ENCODE data around the gene KIAA1958. TPM values are rescaled to one million over a fixed set of nuclear protein-coding genes. Genes with fewer than 3 reads are reported as not detected.

KIAA1958 gene
- total RNA-seq, 1 donor from 2014 or later = 10.6 TPM

DNA sequence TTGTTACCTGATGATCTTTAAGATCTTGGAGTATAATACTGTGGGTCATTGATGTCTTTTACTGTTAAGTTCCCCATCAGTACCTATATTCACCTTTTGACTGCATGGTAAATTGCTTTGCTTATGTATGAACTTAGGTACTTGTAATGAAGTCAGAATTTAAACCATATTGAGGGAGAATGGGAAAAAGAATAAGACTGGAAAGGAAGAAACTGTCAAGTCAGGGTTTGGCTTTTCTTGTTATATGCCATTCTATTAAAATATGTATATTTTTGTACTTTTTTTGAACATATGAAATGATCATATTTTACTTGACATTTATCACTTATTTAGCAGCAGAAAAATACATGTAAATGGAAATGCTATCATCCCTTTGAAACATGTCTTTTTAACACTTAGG, 58.6 kb downstream of the KIAA1958 start:
- H3K4me3 Mint-ChIP-seq = no peak overlapping the region
- no peak overlapping the region for H3K27ac Mint-ChIP-seq
- DNase-seq = no peak
- H3K36me3 Mint-ChIP-seq (ENCODE audit: low read depth) = peaks cover 2% of the 10 kb centered on the region
- H3K9me3 Mint-ChIP-seq = peaks cover 3% of the 10 kb centered on the region
- H3K4me1 Mint-ChIP-seq = peaks cover 13% of the 10 kb centered on the region
- no peaks in the 10 kb centered on the region for H3K27me3 Mint-ChIP-seq
- intact Hi-C loops (cut with micrococcal nuclease) = no loop called here

- Mint-ChIP-seq H3K27me3 (no peaks in the 10 kb centered on the region), H3K4me3 (no peak overlapping the region), H3K9me3 (peaks cover 3% of the 10 kb centered on the region), H3K4me1 (peaks cover 13% of the 10 kb centered on the region), H3K27ac (no peak overlapping the region), H3K36me3 (ENCODE audit: low read depth) (peaks cover 2% of the 10 kb centered on the region)
- peak; percentile 60 for DNase-seq
- intact Hi-C loops (cut with micrococcal nuclease) = no loop called here
These were observed 59.8 kb downstream of the KIAA1958 start for GRCh38 chr9:112546149-112547012.

DNA sequence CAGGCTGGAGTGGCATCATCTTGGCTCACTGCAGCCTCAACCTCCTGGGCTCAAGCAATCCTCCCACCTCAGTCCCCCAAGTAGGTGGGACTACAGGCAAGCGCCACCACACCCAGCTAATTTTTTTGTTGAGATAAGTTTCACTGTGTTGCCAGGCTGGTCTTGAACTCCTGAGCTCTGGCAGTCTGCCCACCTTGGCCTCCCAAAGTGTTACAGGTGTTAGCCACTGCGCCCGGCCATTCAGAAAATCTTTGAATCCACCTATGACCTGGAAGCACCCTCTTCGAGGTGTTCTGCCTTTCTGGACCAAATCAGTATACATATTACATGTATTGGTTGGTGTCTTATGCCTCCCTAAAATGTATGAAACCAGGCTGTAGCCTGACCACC, 61.4 kb downstream of the KIAA1958 start:
- Mint-ChIP-seq H3K4me1 (peaks cover 13% of the 10 kb centered on the region), H3K9me3 (peaks cover 3% of the 10 kb centered on the region), H3K27me3 (no peaks in the 10 kb centered on the region), H3K4me3 (no peak overlapping the region), H3K27ac (no peak overlapping the region), H3K36me3 (ENCODE audit: low read depth) (peaks cover 2% of the 10 kb centered on the region)
- no peak for DNase-seq
- intact Hi-C loops (cut with micrococcal nuclease) = no loop called here

DNA sequence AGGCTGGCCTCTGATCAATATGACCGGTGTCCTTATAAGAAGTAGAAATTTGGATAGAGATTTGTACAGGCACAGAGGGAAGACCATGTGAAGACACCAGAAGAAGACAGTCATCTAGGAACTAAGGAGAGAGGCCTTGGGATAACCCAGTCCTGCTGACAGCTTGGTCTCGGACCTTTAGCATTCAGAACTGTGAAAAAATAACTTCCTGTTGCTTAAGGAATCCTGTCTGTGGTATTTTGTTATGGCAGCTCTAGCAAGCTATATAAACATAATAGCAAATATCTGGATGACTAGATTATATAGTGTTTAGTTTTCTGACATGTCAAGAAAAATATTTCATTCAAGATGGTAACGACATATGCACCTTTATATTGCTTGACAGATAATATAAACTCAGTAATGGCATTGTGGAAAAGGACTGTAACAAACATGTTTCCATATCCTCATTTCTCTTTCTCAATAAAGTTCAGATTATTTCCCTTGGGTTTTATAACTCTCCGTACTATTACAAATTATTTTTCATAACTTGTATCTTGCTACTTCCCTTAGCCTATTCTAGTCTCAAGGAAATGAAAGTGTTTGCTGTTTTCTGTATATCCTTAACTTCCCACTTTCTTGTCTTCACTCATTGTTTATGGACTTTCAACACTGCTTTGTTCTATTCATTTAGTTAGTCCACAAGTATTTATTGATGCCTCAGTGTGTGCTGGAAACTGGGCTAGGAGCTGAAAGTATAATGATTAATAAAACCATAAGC, 62.4 kb downstream of the KIAA1958 start:
- peaks cover 2% of the 10 kb centered on the region for H3K36me3 Mint-ChIP-seq (ENCODE audit: low read depth)
- no peak overlapping the region for H3K4me3 Mint-ChIP-seq
- no peaks in the 10 kb centered on the region for H3K27me3 Mint-ChIP-seq
- DNase-seq = no peak
- peaks cover 13% of the 10 kb centered on the region for H3K4me1 Mint-ChIP-seq
- no peak overlapping the region for H3K27ac Mint-ChIP-seq
- peaks cover 3% of the 10 kb centered on the region for H3K9me3 Mint-ChIP-seq
- intact Hi-C loops (cut with micrococcal nuclease) = no loop called here

DNA sequence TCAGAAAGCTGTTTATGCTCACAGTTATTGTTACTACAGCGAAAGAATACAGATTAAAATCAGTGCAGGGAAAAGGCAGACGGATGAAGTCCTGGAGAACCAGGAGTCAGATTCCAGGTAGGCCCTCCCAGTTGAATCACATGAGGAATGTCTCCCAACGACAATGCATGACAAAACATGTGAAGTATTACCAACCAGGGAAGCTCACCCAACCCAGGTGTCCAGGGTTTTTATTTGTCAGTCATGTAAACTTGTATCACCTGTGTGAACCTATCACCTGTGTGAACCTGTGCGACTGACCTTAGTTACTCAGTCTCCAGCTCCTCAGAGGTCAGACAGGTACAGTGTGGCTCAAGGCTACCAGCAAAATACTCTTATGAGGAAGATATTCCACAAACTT, 63.9 kb downstream of the KIAA1958 start:
- Mint-ChIP-seq H3K36me3 (ENCODE audit: low read depth) (peaks cover 2% of the 10 kb centered on the region), H3K4me1 (peaks cover 11% of the 10 kb centered on the region), H3K9me3 (peaks cover 3% of the 10 kb centered on the region), H3K27me3 (no peaks in the 10 kb centered on the region), H3K27ac (no peak overlapping the region), H3K4me3 (no peak overlapping the region)
- DNase-seq = no peak
- intact Hi-C loops (cut with micrococcal nuclease) = no loop called here

DNA sequence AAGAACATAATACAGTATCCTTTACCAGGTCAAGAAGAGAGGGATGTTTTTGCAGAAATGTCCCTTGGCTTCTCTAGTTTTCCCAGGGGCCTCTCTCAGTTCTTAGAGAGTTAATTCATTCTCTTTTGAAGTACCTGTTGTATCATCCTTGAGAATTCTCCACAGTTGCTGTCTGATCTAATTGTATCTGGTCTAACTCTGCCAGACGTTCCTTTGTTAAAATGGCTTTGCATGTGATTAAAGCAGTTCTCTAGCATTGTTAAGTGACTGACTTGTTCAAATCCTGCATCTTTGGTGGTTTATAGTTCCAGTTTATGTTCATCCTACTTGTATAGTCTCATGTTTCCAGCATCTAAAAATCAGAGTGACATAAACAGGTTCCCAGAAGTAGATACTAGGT, 65.0 kb downstream of the KIAA1958 start:
- H3K27ac Mint-ChIP-seq = no peak overlapping the region
- H3K36me3 Mint-ChIP-seq (ENCODE audit: low read depth) = no peaks in the 10 kb centered on the region
- intact Hi-C loops (cut with micrococcal nuclease) = no loop called here
- no peak for DNase-seq
- H3K4me3 Mint-ChIP-seq = no peak overlapping the region
- H3K9me3 Mint-ChIP-seq = no peaks in the 10 kb centered on the region
- no peaks in the 10 kb centered on the region for H3K27me3 Mint-ChIP-seq
- H3K4me1 Mint-ChIP-seq = peaks cover 3% of the 10 kb centered on the region

DNA sequence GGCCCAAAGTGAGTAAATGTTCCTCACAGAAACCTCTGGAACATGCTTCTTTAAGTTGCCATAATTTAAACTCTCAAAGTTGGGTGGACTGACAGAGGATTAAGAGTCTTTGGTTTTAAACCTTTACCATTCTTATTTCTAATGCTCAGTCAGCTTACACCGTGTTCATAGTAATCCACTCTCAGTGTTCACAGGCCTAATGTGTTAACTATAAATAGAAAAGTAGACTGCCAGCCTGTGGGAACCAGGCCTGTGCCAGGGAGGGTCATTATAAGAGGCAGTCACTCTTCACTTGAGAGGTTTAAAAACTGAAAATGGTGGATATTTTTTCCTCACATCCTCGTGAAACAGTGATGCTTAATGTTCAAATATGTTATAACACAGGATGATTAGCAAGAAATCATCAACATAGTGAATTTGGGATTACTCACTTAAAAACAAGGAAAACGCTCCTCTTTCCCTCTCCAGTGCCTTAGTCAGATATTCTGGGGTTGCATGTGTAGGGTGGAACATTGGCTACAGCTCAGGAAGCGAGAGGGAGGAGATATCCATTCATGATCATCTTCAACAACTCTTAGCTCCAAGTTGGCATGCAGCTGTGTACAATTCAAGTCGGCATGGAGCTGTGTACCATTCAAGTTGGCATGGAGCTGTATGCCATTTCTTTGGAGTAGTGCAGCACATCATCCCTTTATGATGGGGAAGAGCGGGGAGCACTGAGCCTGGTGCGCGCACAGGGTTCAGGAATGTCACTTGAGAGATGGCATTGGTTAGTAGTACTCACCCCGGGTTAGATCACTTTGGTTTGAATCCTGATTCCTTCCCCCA, 65.8 kb downstream of the KIAA1958 start:
- Mint-ChIP-seq H3K4me1 (peaks cover 2% of the 10 kb centered on the region), H3K27ac (no peak overlapping the region), H3K4me3 (no peak overlapping the region), H3K9me3 (no peaks in the 10 kb centered on the region), H3K36me3 (ENCODE audit: low read depth) (no peaks in the 10 kb centered on the region), H3K27me3 (no peaks in the 10 kb centered on the region)
- DNase-seq = no peak
- intact Hi-C loops (cut with micrococcal nuclease) = no loop called here

- Mint-ChIP-seq H3K27me3 (no peaks in the 10 kb centered on the region), H3K36me3 (ENCODE audit: low read depth) (no peaks in the 10 kb centered on the region), H3K27ac (no peak overlapping the region), H3K4me3 (no peak overlapping the region), H3K4me1 (peaks cover 2% of the 10 kb centered on the region), H3K9me3 (no peaks in the 10 kb centered on the region)
- intact Hi-C loops (cut with micrococcal nuclease) = no loop called here
- DNase-seq = peak; percentile 16
These were observed 66.7 kb downstream of the KIAA1958 start for GRCh38 chr9:112553256-112553826.

DNA sequence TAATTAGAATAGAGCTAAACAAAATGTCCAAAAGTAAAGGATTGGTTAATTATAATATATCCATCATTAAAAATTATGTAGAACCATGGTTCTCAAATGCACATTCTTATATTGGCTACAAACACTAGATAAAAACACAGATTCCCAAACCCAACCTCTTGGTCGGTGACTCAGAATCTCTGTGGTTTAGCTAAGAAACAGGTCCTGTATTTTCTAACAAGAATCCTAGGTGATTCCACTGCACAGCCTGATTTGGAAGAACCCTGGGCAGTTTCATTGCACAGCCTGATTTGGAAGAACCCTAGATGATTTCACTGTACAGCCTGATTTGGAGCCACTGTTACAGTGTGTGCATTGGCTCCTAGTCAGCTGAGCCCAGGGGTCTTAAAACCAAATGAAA, 67.9 kb downstream of the KIAA1958 start:
- H3K27me3 Mint-ChIP-seq = no peaks in the 10 kb centered on the region
- H3K27ac Mint-ChIP-seq = no peak overlapping the region
- H3K4me3 Mint-ChIP-seq = no peak overlapping the region
- DNase-seq = peak; percentile 17
- no peaks in the 10 kb centered on the region for H3K9me3 Mint-ChIP-seq
- no peaks in the 10 kb centered on the region for H3K4me1 Mint-ChIP-seq
- H3K36me3 Mint-ChIP-seq (ENCODE audit: low read depth) = no peaks in the 10 kb centered on the region
- intact Hi-C loops (cut with micrococcal nuclease) = no loop called here

DNA sequence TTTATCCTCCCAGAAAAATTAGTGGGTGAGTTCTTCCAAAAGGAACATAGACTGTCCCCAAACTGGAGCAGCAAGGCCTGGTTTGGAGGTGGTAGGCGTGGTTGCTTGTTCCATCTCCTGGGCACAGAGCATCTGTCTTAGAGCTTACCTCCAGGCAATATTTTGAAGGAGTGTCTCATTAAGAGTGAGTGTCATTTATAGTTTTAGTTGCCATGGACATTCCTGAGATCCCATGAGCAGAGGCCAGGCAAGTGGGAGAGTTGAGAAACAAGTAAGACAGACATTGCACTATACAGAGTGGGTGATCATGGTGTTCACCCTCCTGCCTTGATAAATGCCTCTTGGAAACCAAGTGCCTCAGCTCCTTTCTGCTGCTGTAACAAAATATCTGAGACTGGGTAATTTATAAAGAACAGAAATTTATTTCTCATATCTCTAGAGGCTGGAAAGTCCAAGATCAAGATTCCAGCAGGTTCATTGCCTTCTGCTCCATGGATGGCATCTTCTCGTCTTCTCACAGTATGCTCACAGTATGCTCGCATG, 68.5 kb downstream of the KIAA1958 start:
- Mint-ChIP-seq H3K27me3 (no peaks in the 10 kb centered on the region), H3K27ac (no peak overlapping the region), H3K4me1 (no peaks in the 10 kb centered on the region), H3K36me3 (ENCODE audit: low read depth) (no peaks in the 10 kb centered on the region), H3K4me3 (no peak overlapping the region), H3K9me3 (no peaks in the 10 kb centered on the region)
- no peak for DNase-seq
- intact Hi-C loops (cut with micrococcal nuclease) = no loop called here

- Mint-ChIP-seq H3K9me3 (no peaks in the 10 kb centered on the region), H3K36me3 (ENCODE audit: low read depth) (no peaks in the 10 kb centered on the region), H3K4me3 (no peak overlapping the region), H3K27me3 (no peaks in the 10 kb centered on the region), H3K27ac (no peak overlapping the region), H3K4me1 (no peaks in the 10 kb centered on the region)
- intact Hi-C loops (cut with micrococcal nuclease) = no loop called here
- DNase-seq = no peak
These were observed 69.3 kb downstream of the KIAA1958 start for GRCh38 chr9:112555844-112556482.

DNA sequence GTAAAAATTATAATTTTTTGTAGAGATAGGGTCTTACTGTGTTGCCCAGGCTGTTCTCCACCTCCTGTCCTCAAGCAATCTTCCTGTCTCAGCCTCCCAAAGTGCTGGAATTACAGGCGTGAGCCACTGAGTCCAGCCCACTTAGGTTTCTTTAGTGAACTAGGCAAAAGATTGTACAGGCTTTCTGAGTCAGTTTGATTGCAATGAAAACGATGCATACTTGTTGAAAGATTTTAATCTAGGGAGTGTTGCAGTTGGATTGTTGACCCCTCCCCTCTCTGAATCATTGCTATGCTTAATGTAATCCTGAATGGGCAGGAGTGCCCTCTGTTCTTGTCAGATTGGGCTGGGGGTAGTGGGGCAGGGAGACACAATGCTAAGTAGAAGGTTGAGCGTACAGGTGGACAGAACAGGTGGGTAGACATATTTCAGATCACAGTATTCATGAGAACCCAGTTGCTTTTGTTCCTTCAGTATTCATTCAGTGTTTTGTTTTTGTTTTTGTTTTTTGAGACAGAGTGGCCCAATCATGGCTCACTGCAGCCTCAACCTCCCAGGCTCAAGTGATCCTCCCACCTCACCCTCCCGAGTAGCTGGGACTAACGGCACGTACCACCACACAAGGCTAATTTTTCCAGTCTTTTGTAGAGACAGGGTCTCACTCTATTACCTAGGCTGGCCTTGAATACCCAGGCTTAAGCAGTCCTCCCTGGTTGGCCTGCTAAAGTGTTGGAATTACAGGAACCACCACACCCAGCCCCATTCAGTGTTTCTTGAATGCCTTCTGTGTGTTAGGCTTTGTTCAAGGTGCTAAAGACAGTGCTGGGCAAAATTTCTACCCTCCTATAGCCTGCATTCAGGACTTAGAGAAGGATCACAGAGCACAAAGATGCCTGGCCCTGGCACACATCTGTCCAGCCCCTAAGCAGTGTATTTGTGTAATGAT, 70.1 kb downstream of the KIAA1958 start:
- no peak overlapping the region for H3K4me3 Mint-ChIP-seq
- intact Hi-C loops (cut with micrococcal nuclease) = no loop called here
- H3K27ac Mint-ChIP-seq = no peak overlapping the region
- no peaks in the 10 kb centered on the region for H3K9me3 Mint-ChIP-seq
- H3K4me1 Mint-ChIP-seq = no peaks in the 10 kb centered on the region
- no peaks in the 10 kb centered on the region for H3K27me3 Mint-ChIP-seq
- DNase-seq = no peak
- H3K36me3 Mint-ChIP-seq (ENCODE audit: low read depth) = no peaks in the 10 kb centered on the region
